GM06990 (cell line): ENCODE measurements around the gene EZH2.

ENCODE experiments used
- DNase-seq: peaks from one replicate; pipeline ENCODE4 v3.0.0-alpha.2; 2011; ENCODE audit not compliant: insufficient read length; ENCODE audit errors: extremely low read depth
- H3K27me3 ChIP-seq: replicated peaks from 2 replicates; pipeline ENCODE4 v1.6.0; 2011; ENCODE audit warnings: low read length; ENCODE audit not compliant: control insufficient read depth, insufficient read depth
- H3K36me3 ChIP-seq: 2 replicates; pipeline ENCODE4 v1.5.1; 2011; ENCODE audit warnings: low read length; ENCODE audit not compliant: control insufficient read depth, insufficient read depth
- H3K4me3 ChIP-seq: replicated peaks from 2 replicates; pipeline ENCODE4 v1.5.1; 2011; ENCODE audit warnings: low read depth, mild to moderate bottlenecking, control low read depth, low read length
- CTCF ChIP-seq: IDR thresholded peaks from 2 replicates; pipeline ENCODE4 v1.5.1; 2011; ENCODE audit warnings: low read length, control low read depth, mild to moderate bottlenecking, inconsistent platforms; ENCODE audit not compliant: insufficient read depth, poor library complexity, severe bottlenecking

Gene EZH2

GRCh38 chr7:148819697-148820360, 64.3 kb downstream of the EZH2 start:
- Histone ChIP-seq H3K36me3 (peaks cover 12% of the 10 kb centered on the region), H3K4me3 (no peak overlapping the region), H3K27me3 (no peaks in the 10 kb centered on the region)
- no peak for TF ChIP-seq CTCF
- no peak for DNase-seq

GRCh38 chr7:148815612-148816011, 68.5 kb downstream of the EZH2 start:
- TF ChIP-seq CTCF, result no peak
- Histone ChIP-seq H3K36me3 (peaks cover 15% of the 10 kb centered on the region), H3K27me3 (no peaks in the 10 kb centered on the region), H3K4me3 (no peak overlapping the region)
- no peak for DNase-seq

- no peak for TF ChIP-seq CTCF
- Histone ChIP-seq H3K4me3 (no peak overlapping the region), H3K36me3 (peaks cover 15% of the 10 kb centered on the region), H3K27me3 (no peaks in the 10 kb centered on the region)
- DNase-seq, result no peak
These were observed 69.0 kb downstream of the EZH2 start for GRCh38 chr7:148814922-148815559.

GRCh38 chr7:148813890-148814289, 70.2 kb downstream of the EZH2 start:
- no peak for TF ChIP-seq CTCF
- peaks cover 14% of the 10 kb centered on the region for H3K36me3 ChIP-seq
- H3K27me3 ChIP-seq, result no peaks in the 10 kb centered on the region
- no peak overlapping the region for H3K4me3 ChIP-seq
- no peak for DNase-seq

- Histone ChIP-seq H3K36me3 (peaks cover 20% of the 10 kb centered on the region), H3K4me3 (no peak overlapping the region), H3K27me3 (no peaks in the 10 kb centered on the region)
- no peak for TF ChIP-seq CTCF
- no peak for DNase-seq
These were observed 72.2 kb downstream of the EZH2 start for GRCh38 chr7:148811892-148812291.
